GM12873 (cell line): ENCODE measurements around the gene PPP1R12C.
A peak's percentile ranks its signal among the peaks of the same experiment; 100 is the strongest.

Experiments
- TF ChIP-seq, protein P1 (sequence below): IDR thresholded peaks from 2 replicates; pipeline ENCODE4 v1.5.1; 2012; ENCODE audit warnings: low read depth, mild to moderate bottlenecking, moderate library complexity, low read length, control low read depth; ENCODE audit not compliant: insufficient read depth; ENCODE audit errors: missing control alignments

Gene PPP1R12C

DNA sequence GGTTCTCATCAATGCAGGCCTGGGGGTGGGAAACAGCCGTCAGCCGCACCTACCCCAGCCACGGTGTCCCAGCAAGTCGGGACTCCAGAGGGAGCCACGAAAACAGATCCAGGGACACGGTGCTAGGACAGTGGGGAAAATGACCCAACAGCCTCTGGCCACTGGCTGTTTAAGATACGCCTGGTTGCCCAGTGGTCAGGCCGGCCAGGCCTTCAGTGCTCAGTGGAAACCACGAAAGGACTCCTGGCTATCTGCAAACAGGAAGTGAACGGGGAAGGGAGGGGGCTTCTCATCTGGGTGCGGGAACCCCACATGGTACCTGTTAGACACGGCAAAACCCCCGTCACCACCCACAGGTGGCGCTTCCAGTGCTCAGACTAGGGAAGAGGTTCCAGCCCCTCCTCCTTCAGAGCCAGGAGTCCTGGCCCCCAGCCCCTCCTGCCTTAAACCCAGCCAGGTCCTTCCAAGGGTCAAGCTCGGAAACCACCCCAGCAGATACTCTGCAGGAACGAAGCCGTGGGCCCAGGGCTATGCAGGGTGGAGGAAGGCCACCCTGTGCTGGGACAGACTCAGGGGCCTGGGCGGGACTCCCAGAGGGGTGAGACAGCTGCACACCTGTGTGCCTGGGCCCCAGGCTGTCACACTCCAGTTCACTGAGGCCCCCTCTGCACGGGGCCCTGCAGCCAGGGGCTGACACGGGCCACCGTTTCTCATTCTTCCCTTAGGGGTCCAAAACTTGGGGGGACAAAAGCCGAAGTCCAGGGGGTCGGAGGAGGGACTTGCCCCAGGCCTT lies 4.5 kb downstream of the PPP1R12C start:
- TF ChIP-seq, protein P1, sequence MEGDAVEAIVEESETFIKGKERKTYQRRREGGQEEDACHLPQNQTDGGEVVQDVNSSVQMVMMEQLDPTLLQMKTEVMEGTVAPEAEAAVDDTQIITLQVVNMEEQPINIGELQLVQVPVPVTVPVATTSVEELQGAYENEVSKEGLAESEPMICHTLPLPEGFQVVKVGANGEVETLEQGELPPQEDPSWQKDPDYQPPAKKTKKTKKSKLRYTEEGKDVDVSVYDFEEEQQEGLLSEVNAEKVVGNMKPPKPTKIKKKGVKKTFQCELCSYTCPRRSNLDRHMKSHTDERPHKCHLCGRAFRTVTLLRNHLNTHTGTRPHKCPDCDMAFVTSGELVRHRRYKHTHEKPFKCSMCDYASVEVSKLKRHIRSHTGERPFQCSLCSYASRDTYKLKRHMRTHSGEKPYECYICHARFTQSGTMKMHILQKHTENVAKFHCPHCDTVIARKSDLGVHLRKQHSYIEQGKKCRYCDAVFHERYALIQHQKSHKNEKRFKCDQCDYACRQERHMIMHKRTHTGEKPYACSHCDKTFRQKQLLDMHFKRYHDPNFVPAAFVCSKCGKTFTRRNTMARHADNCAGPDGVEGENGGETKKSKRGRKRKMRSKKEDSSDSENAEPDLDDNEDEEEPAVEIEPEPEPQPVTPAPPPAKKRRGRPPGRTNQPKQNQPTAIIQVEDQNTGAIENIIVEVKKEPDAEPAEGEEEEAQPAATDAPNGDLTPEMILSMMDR: peak; percentile 20

DNA sequence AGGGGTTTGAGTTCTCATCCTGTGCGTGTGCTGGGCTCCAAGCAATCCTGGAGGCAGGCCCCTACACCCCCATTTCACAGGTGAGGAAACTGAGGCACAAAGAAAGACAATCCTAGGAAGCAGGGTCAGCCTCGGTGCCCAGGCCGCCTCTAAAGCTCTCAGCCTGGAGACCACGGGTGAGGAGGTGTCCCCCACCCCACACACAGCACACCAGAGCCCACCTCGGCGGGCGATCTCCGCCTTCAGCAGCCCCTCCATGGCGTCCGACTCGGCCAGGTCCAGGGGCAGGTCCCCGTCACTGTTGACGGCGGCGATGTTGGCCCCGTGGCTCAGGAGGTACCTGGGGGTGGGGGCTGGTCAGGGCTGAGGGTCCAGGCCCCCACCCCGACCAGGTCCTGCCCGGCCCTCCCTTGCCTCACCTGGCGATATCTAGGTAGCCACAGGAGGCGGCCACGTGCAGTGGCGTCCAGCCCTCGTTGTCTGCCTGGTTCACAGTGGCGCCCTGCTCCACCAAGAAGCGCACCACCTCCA lies 5.1 kb downstream of the PPP1R12C start:
- TF ChIP-seq, protein P1: no peak

GRCh38 chr19:55111238-55111831 lies 6.1 kb downstream of the PPP1R12C start:
- TF ChIP-seq, protein P1: no peak

DNA sequence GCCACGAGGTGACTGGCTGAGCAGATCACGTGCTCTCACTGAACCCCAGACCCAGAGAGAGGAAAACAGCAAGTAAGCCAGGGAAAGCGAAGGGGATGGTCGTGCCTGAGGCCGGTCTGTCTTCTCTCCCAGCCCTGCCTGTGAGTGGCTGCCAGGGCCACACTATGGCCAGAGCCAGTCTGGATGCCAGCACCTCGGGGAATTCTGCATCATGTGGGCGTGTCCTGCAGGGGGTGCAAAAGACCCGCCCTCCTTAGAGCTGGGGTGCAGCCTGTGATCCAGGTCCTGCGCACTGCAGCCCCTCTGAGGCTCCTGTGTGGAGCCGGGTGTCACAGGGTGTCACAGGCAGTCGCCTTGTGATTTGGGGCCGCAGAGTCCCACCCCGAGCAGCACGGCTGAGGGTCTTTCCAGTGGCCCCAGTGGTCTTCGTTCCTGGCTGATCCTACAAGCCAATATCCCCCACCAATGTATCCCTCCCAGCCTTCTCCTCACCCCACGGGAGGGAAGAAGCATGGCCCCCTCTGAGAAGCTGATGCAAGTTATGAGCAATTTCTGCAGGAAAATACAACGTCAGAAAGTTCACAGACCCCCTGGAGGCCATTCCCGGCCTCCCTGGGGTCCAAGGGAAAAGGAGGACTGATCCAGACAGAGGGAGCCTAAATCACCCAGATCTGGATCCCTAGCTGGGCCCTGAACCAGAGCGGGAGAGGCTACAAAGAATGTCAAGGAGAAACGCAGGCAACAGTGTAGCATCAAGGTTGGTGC lies 7.7 kb downstream of the PPP1R12C start:
- TF ChIP-seq, protein P1: no peak

DNA sequence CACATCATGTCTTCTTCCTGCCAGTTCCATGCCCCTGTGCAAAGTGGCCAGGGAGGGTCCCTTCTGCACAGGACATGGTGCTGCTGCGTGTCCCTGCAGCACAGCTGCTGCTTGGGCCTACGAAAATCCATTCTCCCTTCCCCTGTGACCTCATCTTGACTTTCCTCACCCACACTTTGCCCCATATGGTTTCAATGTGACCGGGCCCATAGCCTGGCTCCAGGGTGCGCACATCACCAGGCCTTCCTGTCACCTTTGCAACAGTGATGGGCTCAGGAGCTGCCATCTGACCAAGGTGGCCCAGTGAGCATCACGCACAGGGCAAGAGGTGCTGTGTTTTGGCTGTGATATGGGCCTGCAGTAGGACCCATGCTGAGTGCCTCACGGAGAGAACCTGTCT lies 10.8 kb downstream of the PPP1R12C start:
- TF ChIP-seq, protein P1: no peak

- TF ChIP-seq, protein P1: no peak
Observed at GRCh38 chr19:55105237-55105636, 12.2 kb downstream of the PPP1R12C start.

DNA sequence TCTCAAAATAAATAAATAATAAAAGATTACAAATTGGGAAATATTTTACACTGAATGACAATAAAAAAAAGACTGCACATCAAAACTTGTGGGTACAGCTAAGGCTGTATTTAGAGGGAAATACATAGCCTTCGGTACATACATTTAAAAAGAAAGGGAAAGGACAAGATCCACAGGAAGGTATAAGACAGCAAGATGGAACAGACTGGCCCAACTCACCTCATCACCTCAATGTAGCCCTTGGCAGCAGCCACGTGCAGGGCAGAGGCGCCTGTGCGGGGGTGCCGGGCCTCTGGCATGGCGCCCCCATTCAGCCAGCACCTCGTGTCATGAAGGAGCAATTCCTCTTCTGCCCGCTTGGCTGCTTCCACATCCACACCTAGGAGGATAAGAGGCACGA lies 14.2 kb downstream of the PPP1R12C start:
- TF ChIP-seq, protein P1: no peak
